IPS DF 4.7 (cell line): ENCODE results near the gene OR6C76.
"Not testable (repeated sequence)": the region's sequence is repeated elsewhere in the genome, so short reads cannot be mapped to it uniquely, and the experiment has no call there.

Source experiments
- DNase-seq: peaks from one replicate; pipeline ENCODE4 v3.0.0-alpha.2; 2013; ENCODE audit warnings: low spot score; ENCODE audit errors: extremely low read depth

The OR6C76 gene

GRCh38 chr12:55425954-55426353 lies at the start of gene OR6C76:
Gene OR6C76 (plus strand): TSS chr12:55426254. CDS start chr12:55426254, 0 bp downstream.
- DNase-seq, result no peak

GRCh38 chr12:55385891-55386290 lies 40.2 kb upstream of the OR6C76 start:
- DNase-seq, result no peak

- no peak for DNase-seq
Observed at GRCh38 chr12:55392032-55392795, 33.8 kb upstream of the OR6C76 start.

GRCh38 chr12:55396326-55396725 lies 29.7 kb upstream of the OR6C76 start:
- DNase-seq, result no peak

- no peak for DNase-seq
Observed at GRCh38 chr12:55400229-55400628, 25.8 kb upstream of the OR6C76 start, which contains the start of gene OR6C65. Gene OR6C65 (plus strand): TSS chr12:55400529. CDS start chr12:55400529, 0 bp downstream.

GRCh38 chr12:55407866-55408265 lies 18.2 kb upstream of the OR6C76 start:
- no peak for DNase-seq

GRCh38 chr12:55409133-55409532 lies 16.9 kb upstream of the OR6C76 start:
- DNase-seq, result not testable (repeated sequence)

GRCh38 chr12:55412138-55412537 lies 13.9 kb upstream of the OR6C76 start:
- not testable (repeated sequence) for DNase-seq

GRCh38 chr12:55413498-55414388 lies 12.3 kb upstream of the OR6C76 start:
- not testable (repeated sequence) for DNase-seq

GRCh38 chr12:55414396-55414823 lies 11.6 kb upstream of the OR6C76 start:
- not testable (repeated sequence) for DNase-seq

GRCh38 chr12:55414889-55415288 lies 11.2 kb upstream of the OR6C76 start:
- DNase-seq, result not testable (repeated sequence)

GRCh38 chr12:55416961-55417360 lies 9.1 kb upstream of the OR6C76 start:
- DNase-seq, result no peak

GRCh38 chr12:55420307-55420962 lies 5.6 kb upstream of the OR6C76 start:
- no peak for DNase-seq

- peak; percentile 11 for DNase-seq
Observed at GRCh38 chr12:55428331-55429243, 2.5 kb downstream of the OR6C76 start.

GRCh38 chr12:55441233-55441632 lies 15.2 kb downstream of the OR6C76 start:
- not testable (repeated sequence) for DNase-seq

GRCh38 chr12:55443776-55444175 lies 17.7 kb downstream of the OR6C76 start, which contains the start of gene OR6C2:
Gene OR6C2 (plus strand): TSS chr12:55444076. CDS start chr12:55452214, 8,138 bp downstream.
- DNase-seq, result no peak

GRCh38 chr12:55445357-55445756 lies 19.3 kb downstream of the OR6C76 start:
- no peak for DNase-seq

GRCh38 chr12:55446326-55446725 lies 20.3 kb downstream of the OR6C76 start:
- no peak for DNase-seq

- no peak for DNase-seq
Observed at GRCh38 chr12:55448825-55449224, 22.8 kb downstream of the OR6C76 start.

GRCh38 chr12:55464926-55465325 lies 38.9 kb downstream of the OR6C76 start:
- DNase-seq, result not testable (repeated sequence)
